NB4 (cell line): ENCODE results near the gene LTBP1.

Experiments
- DNase-seq: peaks from one replicate; pipeline ENCODE4 v3.0.0; 2010; ENCODE audit warnings: low read depth
- H3K4me3 ChIP-seq: one replicate; pipeline ENCODE4 v1.5.1; 2011; ENCODE audit warnings: mild to moderate bottlenecking, low read depth, low read length, moderate library complexity
- CTCF ChIP-seq: IDR thresholded peaks from one replicate; pipeline ENCODE4 v1.5.1; 2012; ENCODE audit warnings: low read depth, low read length
- MYC ChIP-seq: IDR thresholded peaks from 2 replicates; pipeline ENCODE4 v1.6.1; 2011; ENCODE audit warnings: low read depth, low read length
- POLR2A ChIP-seq: IDR thresholded peaks from 2 replicates; pipeline ENCODE4 v1.6.1; 2011; ENCODE audit warnings: mild to moderate bottlenecking; ENCODE audit not compliant: insufficient read length; ENCODE audit errors: extremely low read depth
- TF ChIP-seq, protein P1 (sequence below): IDR thresholded peaks from 2 replicates; pipeline ENCODE4 v1.6.1; 2011; ENCODE audit warnings: low read depth, low read length

LTBP1 gene

GRCh38 chr2:33110461-33110860, 163.7 kb downstream of the LTBP1 start:
- no peak for DNase-seq
- TF ChIP-seq POLR2A (no peak), MYC (no peak), CTCF (no peak)
- TF ChIP-seq, protein P1, sequence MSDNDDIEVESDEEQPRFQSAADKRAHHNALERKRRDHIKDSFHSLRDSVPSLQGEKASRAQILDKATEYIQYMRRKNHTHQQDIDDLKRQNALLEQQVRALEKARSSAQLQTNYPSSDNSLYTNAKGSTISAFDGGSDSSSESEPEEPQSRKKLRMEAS: no peak
- no peak overlapping the region for H3K4me3 ChIP-seq

GRCh38 chr2:33111002-33111446, 164.3 kb downstream of the LTBP1 start:
- DNase-seq: no peak
- TF ChIP-seq MYC (no peak), POLR2A (no peak), CTCF (no peak)
- TF ChIP-seq, protein P1: no peak
- H3K4me3 ChIP-seq: no peak overlapping the region

GRCh38 chr2:33115196-33115595, 168.4 kb downstream of the LTBP1 start:
- no peak overlapping the region for H3K4me3 ChIP-seq
- TF ChIP-seq CTCF: no peak
- no peak for TF ChIP-seq MYC
- no peak for TF ChIP-seq POLR2A
- TF ChIP-seq, protein P1: no peak
- no peak for DNase-seq

- DNase-seq: no peak
- H3K4me3 ChIP-seq: no peak overlapping the region
- no peak for TF ChIP-seq CTCF
- TF ChIP-seq MYC: no peak
- TF ChIP-seq, protein P1: no peak
- no peak for TF ChIP-seq POLR2A
These were observed 169.0 kb downstream of the LTBP1 start for GRCh38 chr2:33115728-33116127.

DNA sequence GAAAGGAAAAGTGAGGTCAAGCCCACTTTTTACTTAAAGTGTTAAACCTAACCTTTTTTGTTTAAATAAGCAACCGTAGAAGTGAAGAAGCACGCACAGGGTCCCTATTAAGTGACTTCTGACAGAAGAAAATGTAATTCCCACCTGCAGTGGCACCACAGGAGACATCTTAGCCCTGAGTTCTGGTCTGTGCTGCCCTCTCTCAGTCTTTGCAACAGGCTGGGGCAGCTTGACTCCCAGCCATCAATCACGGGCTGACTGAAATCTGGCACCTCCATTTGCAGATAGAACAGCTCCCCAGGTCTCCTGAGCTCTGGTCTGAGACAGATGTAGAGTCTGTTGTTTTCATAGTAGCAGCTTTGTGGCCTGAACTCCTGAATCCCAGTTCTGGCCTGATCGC, 170.0 kb downstream of the LTBP1 start:
- TF ChIP-seq MYC (no peak), POLR2A (no peak), CTCF (no peak)
- TF ChIP-seq, protein P1: no peak
- DNase-seq: no peak
- H3K4me3 ChIP-seq: no peak overlapping the region
